Measurements from ENCODE around the gene COL12A1. TPM values are rescaled to one million over a fixed set of nuclear protein-coding genes. Genes with fewer than 3 reads are reported as not detected.

Gene COL12A1
- total RNA-seq, 1 experiment from 2014 or later = 9.5 TPM

DNA sequence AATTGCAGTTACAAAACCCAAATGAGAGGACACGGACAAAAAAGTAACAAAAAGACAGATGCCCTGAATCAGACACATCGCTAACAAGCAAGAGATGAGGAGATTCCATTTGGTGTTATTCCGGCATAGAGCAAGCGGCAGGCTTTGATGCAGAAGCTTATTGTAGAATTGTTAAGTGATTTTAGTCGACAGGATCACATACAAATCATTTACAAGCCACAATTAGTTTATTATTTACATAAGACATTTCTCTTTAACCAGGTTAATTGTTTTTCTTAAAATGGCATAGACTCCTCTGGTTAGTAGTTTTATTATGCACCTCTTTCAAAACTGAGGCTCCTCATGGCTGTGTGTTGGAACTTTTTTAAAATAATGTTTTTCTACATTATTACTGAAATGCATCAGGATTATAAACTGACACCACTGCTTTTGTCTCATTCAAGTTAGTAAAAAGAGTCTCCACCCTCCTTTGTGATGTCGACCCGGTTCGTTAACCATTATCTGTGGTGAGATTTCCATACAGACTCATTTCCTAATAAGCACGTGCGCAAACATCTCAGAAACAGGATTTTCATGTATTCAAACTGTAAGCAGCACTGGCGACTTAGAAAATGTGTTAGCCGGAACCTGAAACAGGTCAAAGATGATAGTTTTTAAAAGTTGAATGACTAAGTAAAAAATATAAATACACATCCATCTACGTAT lies 119.8 kb downstream of the COL12A1 start:
- Histone ChIP-seq H3K27me3 (replicated peaks; ENCODE audit: insufficient read depth, low read depth, low read length, poor library complexity) (no peaks in the 10 kb centered on the region), H3K4me3 (ENCODE audit: low read depth, low read length, poor library complexity, severe bottlenecking) (no peak overlapping the region), H3K27ac (ENCODE audit: low read depth, low read length, poor library complexity, severe bottlenecking) (no peak overlapping the region), H3K36me3 (ENCODE audit: insufficient read depth, low read length, poor library complexity, severe bottlenecking) (no peaks in the 10 kb centered on the region), H3K4me1 (ENCODE audit: insufficient read depth, low read length, poor library complexity, severe bottlenecking) (peaks cover 13% of the 10 kb centered on the region), H3K9me3 (ENCODE audit: low read depth, low read length, poor library complexity, severe bottlenecking) (no peaks in the 10 kb centered on the region)
- DNase-seq (ENCODE audit: low spot score) = no peak
- BruUV-seq (replicated peaks) = no TSS peak
- intact Hi-C loops (cut with micrococcal nuclease; ENCODE audit: unreplicated experiment) = no loop called here
- TF ChIP-seq EZH2 (IDR thresholded peaks at IDR 0.05; ENCODE audit: borderline replicate concordance, low read depth, low read length, poor library complexity, severe bottlenecking) = no peak
- no peak for TF ChIP-seq CTCF (conservative IDR thresholded peaks at IDR 0.05; ENCODE audit: low read depth, low read length)
- ChIA-PET CTCF (no interaction called here), POLR2A (ENCODE audit: low non-redundant PET) (no interaction called here)

DNA sequence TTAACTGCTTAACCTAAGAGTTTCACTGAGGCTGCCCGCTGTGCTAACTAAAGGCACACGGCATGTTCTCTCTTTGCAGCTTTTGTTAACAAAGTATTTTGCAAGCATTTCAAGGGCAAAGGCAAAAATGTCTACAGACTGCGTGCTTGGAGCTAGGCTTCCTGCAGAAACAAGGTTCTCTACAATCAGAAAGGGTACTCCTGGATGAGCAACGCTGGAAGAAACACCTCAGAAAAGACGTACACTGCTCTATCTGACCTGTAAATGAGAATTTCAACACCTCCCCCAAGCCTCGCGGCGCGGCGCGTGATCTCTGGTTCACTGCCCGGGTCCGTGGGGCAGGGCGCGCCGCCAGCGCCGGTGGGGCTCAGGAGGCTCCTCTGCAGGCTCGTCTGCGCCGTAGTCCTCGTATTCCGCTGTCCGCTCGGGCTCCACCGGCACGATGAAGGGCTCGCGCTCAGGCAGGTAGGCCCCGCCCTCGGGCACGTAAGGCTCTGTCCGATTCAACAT lies 120.9 kb downstream of the COL12A1 start:
- Histone ChIP-seq H3K27me3 (replicated peaks; ENCODE audit: insufficient read depth, low read depth, low read length, poor library complexity) (no peaks in the 10 kb centered on the region), H3K4me3 (ENCODE audit: low read depth, low read length, poor library complexity, severe bottlenecking) (no peak overlapping the region), H3K27ac (ENCODE audit: low read depth, low read length, poor library complexity, severe bottlenecking) (no peak overlapping the region), H3K9me3 (ENCODE audit: low read depth, low read length, poor library complexity, severe bottlenecking) (no peaks in the 10 kb centered on the region), H3K4me1 (ENCODE audit: insufficient read depth, low read length, poor library complexity, severe bottlenecking) (peaks cover 13% of the 10 kb centered on the region), H3K36me3 (ENCODE audit: insufficient read depth, low read length, poor library complexity, severe bottlenecking) (no peaks in the 10 kb centered on the region)
- ChIA-PET CTCF (no interaction called here), POLR2A (ENCODE audit: low non-redundant PET) (no interaction called here)
- intact Hi-C loops (cut with micrococcal nuclease; ENCODE audit: unreplicated experiment) = no loop called here
- no peak for DNase-seq (ENCODE audit: low spot score)
- TF ChIP-seq CTCF (conservative IDR thresholded peaks at IDR 0.05; ENCODE audit: low read depth, low read length) (no peak), EZH2 (IDR thresholded peaks at IDR 0.05; ENCODE audit: borderline replicate concordance, low read depth, low read length, poor library complexity, severe bottlenecking) (no peak)
- no TSS peak for BruUV-seq (replicated peaks)

GRCh38 chr6:75084018-75084417 lies 121.8 kb downstream of the COL12A1 start:
- Histone ChIP-seq H3K9me3 (ENCODE audit: low read depth, low read length, poor library complexity, severe bottlenecking) (no peaks in the 10 kb centered on the region), H3K4me3 (ENCODE audit: low read depth, low read length, poor library complexity, severe bottlenecking) (no peak overlapping the region), H3K36me3 (ENCODE audit: insufficient read depth, low read length, poor library complexity, severe bottlenecking) (no peaks in the 10 kb centered on the region), H3K4me1 (ENCODE audit: insufficient read depth, low read length, poor library complexity, severe bottlenecking) (peaks cover 13% of the 10 kb centered on the region), H3K27me3 (replicated peaks; ENCODE audit: insufficient read depth, low read depth, low read length, poor library complexity) (no peaks in the 10 kb centered on the region), H3K27ac (ENCODE audit: low read depth, low read length, poor library complexity, severe bottlenecking) (no peak overlapping the region)
- BruUV-seq (replicated peaks) = no TSS peak
- intact Hi-C loops (cut with micrococcal nuclease; ENCODE audit: unreplicated experiment) = no loop called here
- ChIA-PET POLR2A (ENCODE audit: low non-redundant PET) (no interaction called here), CTCF (no interaction called here)
- no peak for TF ChIP-seq EZH2 (IDR thresholded peaks at IDR 0.05; ENCODE audit: borderline replicate concordance, low read depth, low read length, poor library complexity, severe bottlenecking)
- no peak for TF ChIP-seq CTCF (conservative IDR thresholded peaks at IDR 0.05; ENCODE audit: low read depth, low read length)
- DNase-seq (ENCODE audit: low spot score) = no peak
